Measurements from ENCODE around the gene LINC00237. TPM values are rescaled to one million over a fixed set of nuclear protein-coding genes. Genes with fewer than 3 reads are reported as not detected.

LINC00237 gene
- total RNA-seq, 4 donors from 2014 or later, result not detected

DNA sequence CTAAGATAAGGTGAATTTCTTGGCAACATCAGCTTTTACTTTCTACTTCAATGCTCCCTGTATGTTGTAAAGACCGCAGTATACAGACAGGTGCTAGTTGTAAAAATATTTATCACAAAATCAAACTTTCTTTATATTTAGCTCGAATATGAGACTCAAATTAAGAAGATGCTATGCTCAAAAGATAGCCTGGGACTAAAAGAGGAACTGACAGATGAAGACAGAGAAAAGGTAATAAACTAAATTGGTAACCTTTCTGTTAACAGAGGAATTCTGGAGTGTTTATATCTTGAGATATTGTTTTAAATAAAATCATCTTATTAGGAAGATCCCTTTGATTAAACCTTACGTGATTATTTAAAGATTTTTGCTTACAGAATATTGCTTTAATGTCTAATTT, 39.3 kb upstream of the LINC00237 start:
- TF ChIP-seq, protein P1, sequence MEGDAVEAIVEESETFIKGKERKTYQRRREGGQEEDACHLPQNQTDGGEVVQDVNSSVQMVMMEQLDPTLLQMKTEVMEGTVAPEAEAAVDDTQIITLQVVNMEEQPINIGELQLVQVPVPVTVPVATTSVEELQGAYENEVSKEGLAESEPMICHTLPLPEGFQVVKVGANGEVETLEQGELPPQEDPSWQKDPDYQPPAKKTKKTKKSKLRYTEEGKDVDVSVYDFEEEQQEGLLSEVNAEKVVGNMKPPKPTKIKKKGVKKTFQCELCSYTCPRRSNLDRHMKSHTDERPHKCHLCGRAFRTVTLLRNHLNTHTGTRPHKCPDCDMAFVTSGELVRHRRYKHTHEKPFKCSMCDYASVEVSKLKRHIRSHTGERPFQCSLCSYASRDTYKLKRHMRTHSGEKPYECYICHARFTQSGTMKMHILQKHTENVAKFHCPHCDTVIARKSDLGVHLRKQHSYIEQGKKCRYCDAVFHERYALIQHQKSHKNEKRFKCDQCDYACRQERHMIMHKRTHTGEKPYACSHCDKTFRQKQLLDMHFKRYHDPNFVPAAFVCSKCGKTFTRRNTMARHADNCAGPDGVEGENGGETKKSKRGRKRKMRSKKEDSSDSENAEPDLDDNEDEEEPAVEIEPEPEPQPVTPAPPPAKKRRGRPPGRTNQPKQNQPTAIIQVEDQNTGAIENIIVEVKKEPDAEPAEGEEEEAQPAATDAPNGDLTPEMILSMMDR (IDR thresholded peaks at IDR 0.05; ENCODE audit: low read depth), result no peak

DNA sequence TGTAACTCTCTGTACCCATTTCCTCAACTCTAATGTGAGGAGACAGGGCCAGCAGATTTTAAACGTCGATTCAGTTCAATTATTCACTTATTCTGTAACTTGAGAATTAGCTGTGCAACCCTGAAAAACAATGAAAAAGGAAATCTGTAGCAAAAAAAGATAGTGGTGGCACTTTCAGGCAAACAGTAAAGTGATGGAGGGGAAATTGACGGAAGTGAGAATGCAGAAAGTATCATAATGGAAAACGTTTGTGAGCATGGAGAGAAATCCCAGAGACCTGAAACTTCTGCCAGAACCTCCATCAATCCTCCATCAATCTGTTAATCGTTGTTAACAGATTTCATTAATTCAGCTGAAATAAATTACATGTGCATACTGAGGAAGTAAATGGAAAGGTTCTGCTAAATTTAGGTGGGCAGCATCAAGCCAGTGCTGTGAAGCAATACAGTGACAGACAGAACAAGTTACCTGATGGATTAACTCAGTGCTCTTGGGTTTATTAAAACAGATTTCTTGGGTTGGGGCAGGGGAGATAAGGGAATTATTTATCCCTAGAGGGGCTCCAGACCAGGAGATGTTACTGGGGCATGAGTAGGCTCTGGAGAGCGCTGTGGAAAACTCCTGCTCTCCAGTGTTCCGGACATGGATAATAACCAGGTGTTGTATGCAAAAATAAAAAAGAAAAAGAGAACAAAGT, 37.2 kb upstream of the LINC00237 start:
- TF ChIP-seq, protein P1 (IDR thresholded peaks at IDR 0.05; ENCODE audit: low read depth), result no peak

DNA sequence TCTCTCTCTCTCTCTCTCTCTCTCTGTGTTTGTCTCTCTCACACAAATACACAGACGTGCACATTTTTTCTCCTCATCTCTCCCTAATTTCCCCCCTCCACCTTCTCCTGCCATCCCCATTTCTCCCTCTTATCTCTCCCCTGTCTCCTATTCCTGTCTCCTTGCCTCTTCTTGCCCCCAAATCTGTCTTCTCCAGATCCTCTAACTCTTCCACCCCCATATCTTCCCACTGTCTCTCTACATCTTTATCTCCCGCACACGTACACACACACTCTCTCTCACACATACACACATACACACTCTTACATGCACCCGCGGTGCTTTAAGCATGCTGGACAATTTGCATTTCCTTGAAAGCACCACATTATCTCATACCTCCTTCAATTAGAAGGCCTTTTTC, 35.7 kb upstream of the LINC00237 start:
- TF ChIP-seq, protein P1 (IDR thresholded peaks at IDR 0.05; ENCODE audit: low read depth), result no peak

DNA sequence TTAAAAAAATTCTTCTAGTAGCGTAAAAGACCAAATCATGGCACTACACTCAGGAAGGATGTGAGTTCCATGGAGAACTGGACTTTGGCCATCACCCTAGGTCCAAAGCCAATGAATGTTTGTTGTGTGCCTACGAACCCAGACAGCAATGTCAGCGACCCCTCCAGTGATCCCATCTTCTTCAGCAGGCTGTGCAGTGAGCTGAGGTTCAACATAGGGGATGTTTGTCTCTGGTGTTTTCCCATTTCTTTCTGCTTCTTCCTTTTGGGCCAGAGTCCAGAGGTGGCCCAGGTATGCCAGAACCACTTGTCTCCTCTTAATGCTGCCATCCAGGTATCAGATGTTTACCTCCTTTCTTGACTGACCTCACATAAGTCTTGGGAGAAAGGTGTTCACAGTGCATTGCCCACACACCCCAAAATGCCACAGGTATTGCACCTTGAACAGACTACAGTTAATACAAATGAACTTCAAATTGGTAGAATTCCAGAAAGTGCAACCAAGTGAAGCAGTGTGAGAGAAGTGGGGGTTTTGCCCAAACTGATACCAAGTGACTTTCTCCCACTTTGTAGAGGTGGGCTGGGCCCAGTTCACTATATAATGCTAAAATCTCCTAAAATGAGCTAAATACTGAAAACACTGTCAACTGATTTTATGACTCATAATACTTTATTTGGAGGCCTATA, 33.9 kb upstream of the LINC00237 start:
- TF ChIP-seq, protein P1 (IDR thresholded peaks at IDR 0.05; ENCODE audit: low read depth), result no peak

DNA sequence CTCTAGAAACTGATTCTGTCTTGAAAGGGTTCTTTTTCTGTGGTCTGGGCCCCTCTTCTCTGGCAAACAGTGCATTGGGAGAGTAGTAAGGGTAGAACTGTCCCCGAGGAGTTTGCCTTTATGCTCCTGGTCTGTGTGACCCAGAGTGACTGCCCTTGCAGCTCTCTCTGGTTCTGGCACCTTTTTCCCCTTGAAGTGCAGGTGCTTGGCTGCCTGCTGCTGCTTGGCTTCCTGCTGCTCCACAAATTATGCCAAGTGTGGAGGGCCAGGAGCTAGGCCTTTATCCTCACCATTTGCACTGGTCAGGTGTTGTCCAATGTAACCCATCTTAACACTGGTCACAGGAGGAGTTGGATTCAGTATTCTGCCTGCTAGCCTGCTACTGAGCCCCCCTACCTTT, 30.9 kb upstream of the LINC00237 start:
- TF ChIP-seq, protein P1 (IDR thresholded peaks at IDR 0.05; ENCODE audit: low read depth), result no peak

DNA sequence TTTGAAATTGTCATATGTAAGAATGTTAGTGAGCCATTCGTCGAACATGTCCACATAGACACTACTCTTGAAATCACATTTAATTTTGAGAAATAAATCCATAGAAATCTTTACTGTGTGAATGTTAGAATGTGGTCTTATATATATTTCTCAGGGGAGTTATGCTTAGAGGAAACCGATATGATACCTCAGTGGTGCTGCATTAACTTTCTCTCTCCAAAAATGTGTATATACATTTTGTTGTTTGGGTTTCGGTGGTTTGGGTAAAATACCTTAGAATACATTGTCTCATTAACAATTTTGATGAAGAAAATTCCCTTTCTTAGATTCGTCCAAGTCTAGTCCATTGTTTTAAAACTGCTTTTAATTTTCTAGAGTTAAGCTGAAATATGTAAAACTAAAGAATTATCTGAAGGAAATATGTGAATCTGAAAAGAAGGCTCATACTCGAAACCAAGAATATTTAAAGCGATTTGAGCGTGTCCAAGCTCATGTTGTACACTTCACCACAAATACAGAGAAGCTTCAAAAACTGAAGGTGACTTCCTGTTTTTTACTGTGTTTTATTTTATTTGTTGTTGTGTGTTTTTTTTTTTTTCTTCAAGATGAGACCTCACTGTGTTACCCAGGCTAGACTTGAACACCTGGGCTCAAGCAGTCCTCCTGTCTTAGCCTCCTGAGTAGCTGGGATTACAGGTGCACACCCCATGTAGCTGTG, 30.0 kb upstream of the LINC00237 start:
- TF ChIP-seq, protein P1 (IDR thresholded peaks at IDR 0.05; ENCODE audit: low read depth), result no peak

DNA sequence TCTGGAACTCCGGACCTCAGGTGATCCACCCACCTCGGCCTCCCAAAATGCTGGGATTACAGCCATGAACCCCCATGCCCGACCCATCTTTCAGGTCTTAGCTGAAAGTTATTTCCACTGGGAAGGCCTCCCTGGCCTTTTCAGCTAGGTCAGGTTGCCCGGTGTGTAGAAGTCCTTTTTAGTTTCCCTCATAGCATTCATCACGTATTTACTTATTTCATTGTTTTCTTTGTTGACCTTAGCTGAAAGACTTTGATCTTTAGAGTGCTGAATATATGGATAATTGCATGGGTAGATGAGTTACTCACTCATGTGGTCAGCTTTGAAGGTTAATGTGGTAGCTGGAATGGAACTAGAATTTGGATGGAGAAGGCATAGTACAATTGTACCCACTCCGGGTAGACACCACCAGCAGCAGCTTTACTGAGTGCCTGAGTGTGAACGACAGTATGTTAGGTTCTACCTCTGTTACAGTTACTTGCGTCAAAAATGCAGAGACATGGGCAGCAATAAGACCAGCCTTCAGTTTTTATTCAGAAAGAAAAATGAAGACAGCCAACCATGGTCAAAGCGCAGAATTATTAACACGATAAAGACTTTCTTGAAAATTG, 28.8 kb upstream of the LINC00237 start:
- TF ChIP-seq, protein P1 (IDR thresholded peaks at IDR 0.05; ENCODE audit: low read depth), result no peak
